Stimulated activated CD4-positive, alpha-beta T cell treated with anti-CD3 and anti-CD28 coated beads, Interleukin-1b, Interleukin-23, amount 100 ng/mL, for 4 hours (primary cell): ENCODE results near the gene CUX1.

Experiments used
- DNase-seq, 2 donors: peaks; one replicate each; pipeline ENCODE4 v3.0.0-alpha.2; 2020; ENCODE audit warnings: low read depth in 2 of 2

The CUX1 gene

GRCh38 chr7:101936611-101937231 is 119.3 kb downstream of the CUX1 start:
- DNase-seq, result no peak

DNA sequence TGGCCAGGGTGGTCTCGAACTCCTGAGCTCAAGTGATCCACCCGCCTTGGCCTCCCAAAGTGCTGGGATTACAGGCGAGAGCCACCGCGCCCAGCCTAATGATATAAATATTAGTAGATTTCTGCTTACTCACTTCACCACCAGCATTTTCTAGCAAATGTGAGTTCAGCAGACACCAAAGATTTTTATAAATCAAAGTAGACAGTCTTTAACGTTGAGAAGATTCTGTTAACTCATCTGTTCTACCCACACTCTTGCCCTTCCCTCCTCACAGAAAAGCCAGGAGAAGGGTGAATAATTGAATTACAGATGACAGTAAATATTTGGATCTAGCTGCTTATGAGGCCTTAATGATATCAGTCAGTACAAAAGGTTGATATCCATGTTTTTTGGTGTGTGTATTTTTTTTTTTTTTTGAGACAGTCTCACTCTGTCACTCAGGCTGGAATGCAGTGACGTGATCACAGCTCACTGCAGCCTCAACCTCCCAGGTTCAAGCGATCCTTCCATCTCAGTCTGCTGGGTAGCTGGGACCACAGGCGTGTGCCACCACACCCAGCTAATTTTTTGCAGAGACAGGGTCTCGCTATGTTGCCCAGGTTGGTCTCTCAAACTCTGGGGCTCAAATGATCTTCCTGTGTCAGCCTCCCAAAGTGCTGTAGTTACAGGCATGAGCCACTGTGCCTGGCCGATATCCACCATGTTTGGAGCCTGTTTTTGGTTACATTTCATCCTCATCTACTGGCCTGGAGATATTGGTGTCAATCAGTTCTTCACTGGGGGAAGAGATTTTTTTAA is 120.5 kb downstream of the CUX1 start:
- no peak for DNase-seq

DNA sequence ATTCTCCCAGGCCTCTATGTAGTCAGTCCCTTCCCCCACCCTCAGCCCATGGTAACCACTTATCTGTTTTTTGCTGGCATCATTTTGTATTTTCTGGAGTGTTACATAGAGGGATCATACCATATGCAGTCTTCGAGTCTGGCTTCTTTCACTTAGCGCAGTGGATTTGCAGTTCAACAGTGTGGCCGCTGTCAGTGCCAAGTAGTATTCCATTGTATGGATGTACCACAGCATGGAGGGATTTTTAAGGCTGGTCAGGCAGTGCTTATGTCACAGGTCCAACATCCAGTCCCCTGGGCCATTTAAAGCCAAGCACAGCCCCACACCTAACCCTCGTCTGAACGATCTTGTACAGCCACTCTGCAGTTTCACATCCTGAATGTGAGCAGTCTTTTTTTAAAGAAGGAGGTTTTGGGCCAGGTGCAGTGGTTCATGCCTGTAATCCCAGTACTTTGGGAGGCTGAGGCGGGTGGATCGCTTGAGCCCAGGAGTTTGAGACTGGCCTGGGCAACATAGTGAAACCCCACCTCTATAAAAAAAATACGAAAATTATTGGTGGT is 121.8 kb downstream of the CUX1 start:
- no peak for DNase-seq

DNA sequence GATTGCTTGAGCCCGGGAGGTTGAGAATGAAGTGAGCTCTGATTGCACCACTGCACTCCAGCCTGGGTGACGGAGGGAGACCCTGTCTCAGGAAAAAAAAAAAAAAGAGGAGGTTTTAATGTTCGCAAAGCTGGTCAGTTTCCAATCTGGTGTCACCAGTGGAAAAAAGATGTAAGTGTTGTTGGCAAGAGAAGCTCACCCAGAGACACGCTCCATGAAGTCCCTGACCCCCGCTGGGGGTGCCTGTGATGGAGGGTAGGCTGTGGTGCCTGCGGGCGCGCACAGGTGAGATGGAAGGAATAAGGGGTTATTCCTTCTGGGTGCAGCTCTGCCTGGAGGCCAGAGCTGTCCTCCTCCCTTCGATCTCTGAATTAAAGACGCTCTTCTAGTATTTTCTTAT is 122.7 kb downstream of the CUX1 start:
- DNase-seq, result no peak

DNA sequence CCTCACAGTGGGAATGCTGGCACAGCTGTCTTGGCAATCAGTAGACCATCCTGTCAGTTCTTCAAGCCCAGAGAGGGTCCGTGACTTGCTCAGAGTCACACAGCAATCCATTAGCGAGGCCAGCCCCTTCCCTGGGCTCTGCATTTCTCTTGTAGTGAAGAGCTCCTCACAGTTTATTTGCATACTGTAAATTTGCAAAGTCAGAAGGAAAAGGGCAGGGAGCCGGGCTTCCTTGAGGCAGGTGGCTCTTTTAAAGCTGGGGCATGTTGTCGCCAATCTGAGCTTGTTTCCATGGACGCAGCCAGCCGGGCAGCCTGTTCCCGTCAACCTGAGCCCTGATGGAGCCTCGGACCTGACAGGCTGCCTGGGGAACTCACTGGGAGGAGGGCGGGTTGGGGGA is 123.4 kb downstream of the CUX1 start:
- DNase-seq, result no peak

- DNase-seq, result no peak
Observed at GRCh38 chr7:101941481-101942383, 124.3 kb downstream of the CUX1 start.

- no peak for DNase-seq
Observed at GRCh38 chr7:101942603-101943210, 125.3 kb downstream of the CUX1 start.

GRCh38 chr7:101943306-101943705 is 125.9 kb downstream of the CUX1 start:
- no peak for DNase-seq

DNA sequence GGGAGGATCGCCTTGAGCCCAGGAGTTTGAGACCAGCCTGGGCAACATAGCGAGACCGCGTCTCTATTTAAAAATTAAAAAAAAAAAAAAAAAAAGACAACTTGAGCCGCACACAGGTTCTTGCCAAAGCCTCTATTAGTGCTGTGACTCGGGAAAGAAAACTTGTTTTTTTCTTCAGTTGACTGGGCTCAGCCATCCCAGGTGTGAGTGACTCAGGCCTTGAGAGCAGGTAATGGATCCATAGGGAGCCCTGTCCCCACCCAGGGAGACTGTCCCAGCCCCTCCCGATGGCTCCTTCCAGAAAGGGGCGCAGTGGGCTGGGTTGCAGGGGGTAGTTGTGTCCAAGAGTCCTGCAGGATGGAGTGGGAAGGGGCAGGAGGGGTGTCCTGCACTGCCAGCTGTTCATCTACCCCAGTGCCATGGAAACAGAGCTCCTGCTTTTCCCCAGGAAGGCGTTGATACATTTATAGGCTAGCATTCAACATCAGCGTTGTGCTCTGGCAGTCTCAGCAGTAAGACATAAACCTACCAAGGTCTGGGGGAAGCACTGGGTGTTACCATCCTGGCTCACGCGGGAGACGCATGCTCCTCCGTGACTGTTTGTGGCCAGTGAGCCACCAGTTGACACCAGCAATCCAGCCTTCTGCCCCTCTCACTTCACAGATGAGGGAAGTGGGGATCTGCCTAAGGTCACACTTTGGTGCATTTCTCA is 126.6 kb downstream of the CUX1 start:
- no peak for DNase-seq

DNA sequence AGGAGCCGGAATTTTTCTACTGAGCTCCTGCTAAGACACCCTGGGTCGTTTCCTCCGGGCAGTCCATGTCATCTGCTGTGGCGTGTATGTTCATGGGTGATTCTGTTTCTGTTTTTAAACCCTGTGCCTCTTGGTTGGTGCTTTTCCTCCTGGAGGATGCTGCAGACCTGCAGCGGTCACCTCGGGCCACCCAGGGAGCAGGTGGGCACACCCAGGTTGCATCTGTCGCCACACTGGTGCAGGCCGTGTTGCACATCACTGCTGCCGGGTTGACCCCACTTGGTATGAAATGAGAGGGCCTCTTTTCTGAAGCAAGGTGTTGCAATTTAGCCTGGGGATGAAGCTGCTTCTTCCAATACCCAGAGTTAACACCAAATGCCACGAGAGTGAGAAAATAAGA is 127.2 kb downstream of the CUX1 start:
- DNase-seq, result no peak

GRCh38 chr7:101945034-101945758 is 127.8 kb downstream of the CUX1 start:
- DNase-seq, result no peak

- no peak for DNase-seq
Observed at GRCh38 chr7:101947899-101948298, 130.5 kb downstream of the CUX1 start.

DNA sequence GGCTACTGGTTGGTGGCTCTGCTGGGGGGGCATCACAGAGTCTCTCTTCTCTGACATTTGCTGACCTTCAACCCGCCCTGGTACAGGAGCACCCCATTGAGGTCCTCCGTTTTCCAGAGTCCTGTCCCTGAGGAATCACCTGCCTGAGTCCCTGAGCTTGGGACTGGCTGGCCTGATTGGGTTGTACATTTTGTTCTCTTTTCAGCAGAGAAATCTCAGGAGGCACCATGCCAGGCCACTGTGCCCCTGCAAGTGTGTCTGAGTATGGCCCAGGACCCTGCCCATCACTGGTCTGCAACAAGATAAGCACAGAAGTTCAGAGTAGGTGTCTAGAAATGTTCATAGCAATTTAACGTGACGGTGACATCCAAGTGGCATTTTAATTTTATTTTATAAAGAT is 131.2 kb downstream of the CUX1 start:
- DNase-seq, result no peak

DNA sequence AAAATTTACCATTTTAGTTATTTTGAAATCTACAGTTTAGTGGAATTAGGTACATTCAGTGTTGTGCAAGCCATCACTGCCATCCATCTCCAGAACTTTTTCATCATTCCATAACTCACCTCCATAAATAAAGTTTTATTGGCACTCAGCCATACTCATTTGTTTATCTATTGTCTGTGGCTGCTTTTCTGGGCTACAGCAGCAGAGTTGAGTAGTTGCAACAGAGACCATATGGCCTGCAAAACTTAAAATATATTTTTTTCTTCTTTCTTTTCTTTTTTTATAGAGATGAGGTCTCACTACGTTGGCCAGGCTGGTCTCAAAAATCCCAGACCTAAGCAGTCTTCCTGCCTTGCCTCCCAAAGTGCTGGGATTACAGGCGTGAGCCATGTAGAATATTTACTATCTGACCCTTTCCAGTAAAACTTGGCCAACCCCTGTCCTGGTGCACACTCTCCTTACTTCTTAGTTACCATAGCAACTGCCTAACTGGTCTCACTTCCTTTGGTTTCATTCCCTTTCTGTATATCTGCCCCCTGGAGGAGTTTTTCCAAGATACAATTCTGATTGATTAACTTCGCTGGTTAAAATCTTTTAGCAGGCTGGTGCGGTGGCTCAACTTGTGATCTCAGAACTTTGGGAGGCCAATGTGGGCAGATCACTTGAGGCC is 133.2 kb downstream of the CUX1 start:
- DNase-seq, result no peak

DNA sequence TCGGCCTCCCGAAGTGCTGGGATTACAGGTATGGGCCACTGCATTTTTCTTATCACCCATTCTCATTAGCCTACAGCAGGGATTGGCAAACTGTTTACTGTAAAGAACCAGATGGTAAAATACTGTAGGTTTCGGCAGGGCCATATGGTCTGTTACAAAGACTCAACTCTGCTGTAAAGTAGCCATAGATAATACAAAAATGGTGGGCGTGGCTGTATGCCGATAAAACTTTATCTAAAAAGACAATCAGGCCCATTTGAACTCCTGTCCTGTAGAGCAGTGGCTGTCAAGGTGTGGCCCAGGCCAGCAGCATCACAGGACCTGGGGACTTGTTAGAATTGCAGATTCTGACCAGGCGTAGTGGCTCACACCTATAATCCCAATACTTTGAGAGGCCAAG is 134.3 kb downstream of the CUX1 start:
- no peak for DNase-seq

DNA sequence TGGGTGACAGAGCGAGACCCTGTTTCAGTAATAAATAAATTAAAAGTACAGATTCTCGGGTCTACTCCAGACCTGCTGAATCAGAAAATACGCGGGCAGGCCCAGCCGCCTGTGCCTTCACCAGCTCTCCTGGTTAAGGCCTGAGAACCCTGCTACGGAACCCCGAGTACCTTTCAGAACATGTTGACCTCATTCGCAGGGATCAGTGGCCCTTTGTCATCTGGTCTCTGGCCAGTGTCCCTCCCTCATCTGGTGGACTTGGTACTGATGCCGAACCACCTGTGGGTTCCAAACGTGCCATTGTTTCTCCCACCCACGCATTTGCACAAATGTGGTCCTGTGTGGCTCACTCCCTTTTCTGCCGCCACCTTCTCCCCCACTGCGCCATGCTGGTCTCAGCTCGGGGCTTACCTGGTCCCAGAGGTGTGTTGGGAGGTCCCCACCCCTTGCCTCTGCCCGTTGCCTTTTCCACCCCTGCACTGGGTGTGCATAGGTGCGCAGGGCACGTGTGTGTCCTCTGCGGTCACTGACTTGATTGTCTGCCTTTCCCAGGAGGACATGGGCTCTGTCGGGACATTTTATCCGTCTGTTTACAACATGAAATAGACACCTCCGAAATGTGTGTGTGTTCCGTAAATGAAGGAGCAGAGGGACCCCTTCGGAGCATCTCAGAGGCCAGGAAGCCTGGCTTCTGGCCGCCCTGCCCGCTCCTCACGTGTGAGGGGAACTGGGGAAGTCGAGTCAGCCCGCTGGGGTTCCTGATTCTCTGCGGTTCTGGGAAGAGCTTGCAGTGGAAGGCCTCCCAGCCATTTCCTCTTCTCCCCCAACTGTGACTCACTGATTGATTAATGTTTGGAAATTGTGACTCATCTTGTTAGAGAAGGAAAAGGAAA is 135.2 kb downstream of the CUX1 start:
- no peak for DNase-seq

DNA sequence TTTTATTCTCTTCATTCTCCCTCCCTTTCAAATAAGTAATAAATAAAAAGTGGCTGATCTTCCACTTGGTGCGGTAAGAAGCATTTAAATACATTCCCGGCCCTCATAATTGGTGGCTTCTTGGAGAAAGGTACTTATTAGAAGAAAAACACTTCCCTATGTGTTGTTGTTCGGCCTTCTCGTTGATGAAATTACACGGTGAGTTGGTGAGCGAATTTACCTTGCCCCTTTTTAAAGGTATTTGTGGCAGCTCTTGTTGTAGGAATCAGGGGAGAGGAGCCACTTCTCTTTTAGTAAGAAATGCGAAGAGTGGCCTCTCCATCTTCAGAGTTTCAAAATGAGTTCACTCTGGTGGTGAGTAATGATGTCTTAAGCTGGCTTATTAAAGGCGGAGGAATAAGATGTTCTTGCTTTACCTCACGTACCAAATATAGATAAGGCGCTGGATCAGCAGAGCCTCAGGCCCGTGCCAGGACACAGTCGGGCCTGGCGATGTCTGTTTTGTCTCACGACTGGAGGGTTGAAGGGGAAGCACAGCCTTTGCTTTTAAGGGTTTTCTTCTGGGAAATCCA is 135.9 kb downstream of the CUX1 start:
- no peak for DNase-seq

GRCh38 chr7:101954499-101954898 is 137.1 kb downstream of the CUX1 start:
- DNase-seq, result no peak

DNA sequence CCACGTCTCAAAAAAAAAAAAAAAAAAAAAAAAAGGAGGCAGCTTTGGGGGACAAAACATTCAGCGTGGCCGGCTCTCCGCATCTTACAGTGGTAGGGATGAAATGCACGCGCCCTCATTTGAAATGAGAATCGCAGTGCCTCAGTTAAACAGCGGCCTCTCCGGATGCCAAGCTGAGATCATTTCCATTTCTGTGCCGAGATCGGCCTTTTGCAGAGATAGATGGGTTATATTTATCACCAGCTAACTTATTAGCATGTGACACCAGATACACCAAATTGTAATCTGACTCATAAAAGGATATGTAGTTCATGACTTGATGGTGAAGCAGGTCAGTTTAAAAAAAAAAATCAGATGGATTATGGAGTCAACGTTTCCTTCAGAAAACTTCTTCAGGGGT is 138.7 kb downstream of the CUX1 start:
- DNase-seq, result no peak
